Fibroblast of skin of abdomen (primary cell): ENCODE measurements around the gene DBNL.

Experiments
- DNase-seq: peaks from one replicate; pipeline ENCODE4 v3.0.0-alpha.2; 2013

The DBNL gene

DNA sequence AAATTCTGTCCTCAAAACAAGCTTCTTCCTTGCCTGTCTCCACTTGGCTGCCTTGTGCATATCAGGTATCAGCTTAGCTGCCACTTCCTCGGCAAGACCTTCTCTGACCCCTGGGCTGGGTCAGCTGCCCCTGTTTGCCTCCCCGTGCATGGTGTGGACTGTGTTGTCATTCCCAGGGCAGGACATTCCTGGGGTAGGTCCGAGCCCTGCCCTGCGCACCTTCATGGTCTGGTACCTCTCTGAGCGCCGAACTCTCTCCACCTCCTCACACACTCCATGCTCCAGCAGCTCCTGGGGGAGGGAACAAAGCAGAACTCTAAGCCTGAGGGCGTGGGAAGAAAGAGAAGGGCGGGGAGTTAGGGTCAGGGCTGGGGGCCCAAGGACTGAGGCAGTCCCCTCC lies 34.0 kb downstream of the DBNL start:
- no peak for DNase-seq

DNA sequence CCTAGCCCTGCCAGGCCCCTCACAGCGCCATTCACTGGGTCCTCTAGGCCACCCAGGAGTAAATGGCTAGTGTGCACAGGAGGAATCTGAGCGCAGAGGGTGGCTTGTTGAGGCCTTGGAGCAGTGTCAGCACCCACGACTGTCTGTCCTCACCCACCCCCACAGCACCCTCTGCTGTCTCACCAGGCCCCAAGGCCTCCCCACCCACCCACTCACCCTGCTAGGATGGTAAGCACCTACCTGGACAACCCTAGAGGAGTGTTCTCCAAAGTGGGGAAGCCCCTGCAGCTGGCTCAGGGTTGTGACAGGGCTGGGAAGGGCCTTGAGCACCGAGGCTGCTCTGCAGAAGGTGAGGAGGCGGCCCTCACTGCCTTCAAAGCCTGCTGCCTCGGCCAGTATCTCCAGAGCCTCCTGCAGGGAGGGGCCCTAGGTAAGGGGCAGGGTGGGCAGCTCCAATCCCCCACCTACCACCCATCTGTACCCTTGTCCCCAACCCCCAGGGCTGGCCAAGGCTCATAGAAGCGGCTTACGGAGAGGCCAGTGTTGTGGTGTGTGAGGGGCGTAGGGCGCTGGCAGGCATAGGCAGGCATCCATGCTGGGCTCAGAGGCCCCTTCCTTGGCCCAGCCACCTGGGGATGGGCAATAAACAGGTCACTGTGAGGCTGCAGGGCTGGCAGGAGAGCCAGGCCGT lies 35.0 kb downstream of the DBNL start:
- no peak for DNase-seq

DNA sequence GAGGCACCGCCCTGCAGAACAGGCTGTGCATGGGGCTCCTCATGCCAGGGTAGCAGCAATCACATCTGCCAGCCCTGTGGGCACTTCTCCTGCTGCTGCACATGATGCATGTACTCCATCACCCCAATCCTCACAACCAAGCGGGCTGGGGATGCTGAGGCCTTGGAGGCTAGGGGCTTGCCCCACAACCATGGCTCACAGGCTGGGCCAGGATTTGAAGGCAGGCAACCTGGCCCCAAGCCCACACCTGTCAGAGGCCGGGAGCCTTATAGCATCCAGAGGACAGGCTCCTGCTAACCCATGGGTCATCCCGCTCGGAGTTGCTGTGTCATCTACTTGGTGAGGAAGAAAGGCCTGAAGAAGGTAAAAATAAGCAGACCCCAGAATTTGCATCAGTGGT lies 35.6 kb downstream of the DBNL start:
- DNase-seq = no peak

DNA sequence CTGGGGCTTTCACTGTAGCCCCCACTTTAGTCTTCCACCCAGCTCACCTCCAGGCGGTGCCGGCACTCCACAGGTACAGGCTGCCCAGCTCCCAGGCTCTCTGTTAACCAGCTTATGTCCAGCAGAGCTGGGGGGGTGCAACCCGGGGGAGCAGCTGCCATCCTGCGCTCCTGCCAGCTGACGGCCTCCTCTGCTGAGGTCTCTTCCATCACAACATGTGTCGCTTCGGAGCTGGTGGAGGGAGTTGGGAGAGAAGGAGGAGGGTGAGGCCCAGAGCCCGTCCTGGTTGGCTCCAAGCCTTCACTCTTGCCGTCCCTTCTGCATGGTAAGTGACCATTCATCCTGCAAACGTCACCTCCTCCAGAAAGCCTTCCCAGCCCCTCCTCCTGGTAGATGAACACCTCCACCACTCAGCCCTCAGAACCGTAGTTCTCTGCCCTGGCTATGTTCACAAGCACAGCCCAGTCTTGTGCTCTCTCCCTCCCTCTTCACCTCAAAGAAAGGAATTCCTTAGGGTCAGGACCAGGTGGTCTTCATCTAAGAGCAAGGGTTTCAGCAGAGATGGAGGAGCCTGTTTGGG lies 36.3 kb downstream of the DBNL start:
- no peak for DNase-seq

DNA sequence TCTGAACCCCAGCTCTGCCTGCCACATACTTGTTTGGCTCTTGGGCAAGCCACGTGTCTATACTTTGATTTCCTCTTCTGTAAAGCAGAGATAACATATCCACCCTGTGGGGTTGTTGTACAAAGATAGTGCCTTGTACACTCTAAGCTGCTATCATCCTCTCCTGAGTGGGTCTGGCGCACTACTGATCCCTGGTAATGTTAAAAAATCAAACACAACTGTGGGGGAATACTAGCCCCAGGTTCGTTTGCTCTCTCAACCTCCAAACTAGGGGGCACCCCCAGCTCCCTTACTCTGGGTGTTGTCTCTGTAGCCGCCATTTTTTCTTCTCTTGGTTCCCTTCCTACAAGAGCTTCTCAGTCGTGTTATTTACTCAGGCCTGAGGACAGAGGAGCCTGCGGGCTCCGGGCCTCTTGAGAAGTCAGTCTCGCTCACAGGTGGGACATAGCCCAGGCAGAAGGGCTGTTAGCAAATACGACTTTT lies 36.8 kb downstream of the DBNL start:
- no peak for DNase-seq

DNA sequence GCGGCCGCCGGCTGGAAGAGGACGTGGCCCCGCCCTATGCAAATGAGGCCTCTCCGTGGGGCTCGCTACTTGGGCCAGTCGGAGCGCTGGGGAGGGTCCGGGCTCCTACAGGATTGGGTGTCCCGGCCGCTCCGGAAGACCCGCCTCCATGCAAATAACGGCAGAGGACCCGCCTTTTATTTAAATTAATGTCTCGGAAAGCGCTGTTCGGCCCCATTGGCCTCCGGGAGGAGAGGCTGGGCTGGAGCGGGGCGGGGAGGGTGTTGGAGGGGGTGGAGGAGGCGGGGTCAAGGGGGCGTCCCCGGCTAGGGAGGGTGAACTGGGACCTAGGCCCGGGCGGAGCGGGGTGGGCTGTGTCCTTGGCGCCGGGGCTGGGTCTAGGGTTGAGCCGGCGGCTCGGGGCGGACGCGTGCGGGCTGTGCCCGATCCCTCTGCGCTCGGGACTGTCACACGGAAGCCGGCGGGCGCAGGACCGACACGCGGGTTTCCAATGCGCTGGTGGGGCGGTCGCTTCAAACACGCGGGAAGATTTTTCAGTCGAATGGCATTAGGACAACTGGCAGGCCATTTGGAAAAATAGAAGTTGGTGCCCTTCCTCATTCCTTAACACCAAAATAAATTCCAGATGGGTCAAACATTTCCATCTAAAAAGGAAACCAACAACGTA lies 38.2 kb downstream of the DBNL start:
- DNase-seq = peak; percentile 100

DNA sequence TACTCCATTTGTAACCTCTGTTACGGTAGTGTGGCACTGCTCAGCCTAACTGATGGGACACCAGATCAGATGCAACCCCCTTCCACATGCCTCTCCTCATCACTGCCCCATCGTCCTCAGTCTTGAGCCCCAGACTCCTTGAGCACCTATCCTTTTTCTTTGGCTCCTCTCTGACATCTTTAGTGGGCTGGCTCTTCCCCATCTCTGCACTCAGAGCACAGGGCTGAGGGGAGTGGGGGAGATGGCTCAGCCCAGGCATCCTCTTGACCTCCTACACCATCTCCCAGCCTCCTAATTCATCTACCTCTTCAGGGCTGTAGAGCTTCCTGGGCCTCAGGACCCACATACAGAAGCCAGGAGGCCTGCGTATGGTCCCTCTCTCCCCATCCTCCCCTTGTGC lies 39.3 kb downstream of the DBNL start:
- DNase-seq = no peak

DNA sequence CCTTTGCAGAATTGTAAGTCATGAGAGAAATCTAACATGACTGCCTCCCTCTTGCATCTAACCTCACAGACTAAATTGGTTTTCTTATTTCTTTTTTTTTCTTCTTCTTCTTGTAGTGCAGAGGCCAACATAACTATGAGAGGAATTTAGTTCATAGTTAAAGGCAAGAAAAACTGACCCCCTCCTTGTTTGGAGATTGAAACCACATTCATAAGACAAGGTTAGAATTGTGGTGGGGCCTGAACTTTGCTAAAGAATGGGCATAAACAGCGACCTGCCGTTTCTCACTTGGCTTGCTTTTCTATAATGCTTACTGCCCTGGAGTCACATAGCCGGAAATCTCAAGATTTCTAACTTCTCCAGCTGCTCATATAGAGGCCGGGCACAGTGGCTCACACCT lies 40.2 kb downstream of the DBNL start:
- DNase-seq = peak; percentile 41

DNA sequence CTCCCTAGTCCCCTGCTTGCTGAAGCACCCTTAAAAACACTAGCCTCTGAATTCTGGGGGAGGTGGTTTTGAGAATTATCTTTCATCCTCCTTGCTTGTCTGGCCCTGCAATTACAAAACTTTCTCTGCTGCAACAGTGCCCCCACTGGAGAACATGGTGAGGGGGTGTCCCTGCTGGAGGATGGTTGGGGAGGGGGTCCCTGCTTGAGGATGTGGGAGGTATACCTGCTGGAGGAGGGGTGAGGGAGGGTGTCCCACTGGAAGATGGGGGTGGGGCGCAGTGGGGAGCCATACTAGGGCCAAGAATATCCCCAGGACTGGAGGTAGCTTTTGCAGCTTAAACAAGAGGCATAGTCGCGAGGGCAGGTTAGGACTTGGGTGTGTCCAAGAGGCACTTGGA lies 41.0 kb downstream of the DBNL start:
- DNase-seq = no peak

DNA sequence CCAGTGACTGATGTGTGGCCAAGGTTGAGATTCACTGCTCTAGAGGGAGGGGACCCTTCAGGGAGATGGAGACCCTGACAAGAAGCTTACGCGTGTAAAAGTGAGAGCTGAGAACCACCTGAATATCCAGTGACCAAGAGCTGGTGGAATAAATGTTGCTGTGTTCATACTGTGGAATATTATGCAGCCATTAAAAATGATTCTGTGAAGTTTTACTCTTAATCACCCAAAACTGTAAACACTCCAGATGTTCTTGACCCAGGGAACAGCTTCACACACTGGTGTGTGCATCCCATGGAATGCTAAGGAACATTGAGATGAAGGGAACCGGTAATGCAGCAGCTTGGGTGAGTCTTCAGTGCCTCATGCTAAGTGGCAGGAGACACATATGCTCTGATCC lies 42.1 kb downstream of the DBNL start:
- no peak for DNase-seq

DNA sequence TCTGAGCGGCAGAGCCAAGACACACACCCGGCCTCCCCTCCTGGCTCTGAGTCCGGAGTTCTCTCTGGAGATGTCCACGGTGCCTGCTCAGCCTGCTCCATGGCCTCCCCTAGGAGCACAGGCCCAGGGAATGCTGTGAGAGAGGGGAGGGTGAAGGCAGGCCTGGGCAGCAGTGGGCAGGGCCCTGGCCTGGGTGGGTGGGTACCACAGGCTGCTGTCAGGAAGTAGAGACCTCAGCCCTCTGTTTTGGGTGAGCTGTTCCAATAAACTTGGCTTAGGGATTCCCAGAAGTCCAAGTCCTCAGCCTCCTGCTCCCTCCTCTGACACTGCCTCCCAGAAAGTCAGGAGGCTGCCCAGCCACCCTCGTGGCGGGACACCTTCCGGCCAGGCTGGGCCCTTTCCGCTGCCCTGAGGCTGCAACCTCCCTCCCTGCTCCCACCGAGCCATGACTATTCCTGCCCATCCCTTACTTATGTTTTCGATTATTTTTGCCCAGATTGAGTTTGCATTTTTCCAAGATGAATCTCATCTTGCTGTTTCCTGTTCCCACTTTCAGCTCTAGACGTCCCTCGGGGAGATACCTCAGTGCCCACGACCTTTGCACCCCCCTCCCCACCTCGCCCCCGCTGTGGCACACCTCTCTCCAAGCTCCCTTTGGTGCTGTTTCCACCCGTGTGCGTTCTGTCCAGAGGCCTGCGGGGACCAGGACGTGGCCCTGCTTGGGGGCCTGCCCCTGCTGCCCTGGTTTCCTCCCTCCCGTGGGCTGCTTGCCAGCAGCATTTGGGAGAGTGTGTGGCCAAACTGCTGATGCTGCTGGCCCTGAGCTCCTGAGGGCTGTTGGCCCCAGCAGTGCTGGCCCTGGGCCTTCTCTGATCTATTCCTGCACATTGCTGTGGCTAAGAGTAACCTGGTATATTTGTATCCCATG lies 43.7 kb downstream of the DBNL start:
- DNase-seq = peak; percentile 92

DNA sequence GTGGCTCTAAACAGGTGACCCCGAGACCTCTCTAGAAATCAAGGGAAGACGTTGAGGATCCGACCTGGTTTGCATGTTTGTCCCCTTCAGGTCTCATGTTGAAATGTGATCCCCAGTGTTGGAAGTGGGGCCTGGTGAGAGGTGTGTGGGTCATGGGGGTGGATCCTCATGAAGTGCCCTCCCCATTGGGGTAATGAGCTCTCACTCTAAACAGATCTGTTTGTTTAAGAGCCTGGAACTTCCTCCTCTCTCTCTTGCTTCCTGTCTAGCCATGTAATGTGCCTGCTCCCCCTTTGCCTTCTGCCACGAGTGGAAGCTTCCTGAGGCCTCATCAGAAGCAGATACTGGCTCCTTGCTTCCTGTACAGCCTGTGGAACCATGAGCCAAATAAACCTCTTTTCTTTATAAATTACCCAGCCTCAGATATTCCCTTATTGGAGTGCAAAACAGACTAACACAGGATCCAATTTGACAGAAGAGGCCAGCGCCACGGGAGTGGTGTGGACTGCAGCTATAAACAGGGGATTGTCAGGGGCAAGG lies 48.7 kb downstream of the DBNL start:
- DNase-seq = no peak

DNA sequence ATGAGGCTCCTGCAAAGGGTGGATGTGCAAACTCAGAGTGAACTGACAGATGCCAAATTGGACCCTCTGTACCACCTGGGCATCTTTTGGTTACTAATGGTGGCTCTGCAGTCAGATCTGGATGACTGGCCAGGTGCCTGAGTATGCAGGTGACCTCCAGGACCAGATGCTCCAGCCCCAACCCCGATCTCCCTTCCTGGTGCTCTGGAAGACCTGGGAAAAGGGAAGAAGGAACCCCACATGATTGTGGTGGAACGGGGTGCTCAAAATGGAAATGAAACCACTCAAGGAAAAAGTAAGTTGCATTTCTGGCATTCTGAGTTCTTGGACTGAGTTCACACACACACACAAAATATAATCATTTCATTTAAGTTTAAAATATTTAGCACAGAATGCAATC lies 49.9 kb downstream of the DBNL start:
- DNase-seq = no peak

DNA sequence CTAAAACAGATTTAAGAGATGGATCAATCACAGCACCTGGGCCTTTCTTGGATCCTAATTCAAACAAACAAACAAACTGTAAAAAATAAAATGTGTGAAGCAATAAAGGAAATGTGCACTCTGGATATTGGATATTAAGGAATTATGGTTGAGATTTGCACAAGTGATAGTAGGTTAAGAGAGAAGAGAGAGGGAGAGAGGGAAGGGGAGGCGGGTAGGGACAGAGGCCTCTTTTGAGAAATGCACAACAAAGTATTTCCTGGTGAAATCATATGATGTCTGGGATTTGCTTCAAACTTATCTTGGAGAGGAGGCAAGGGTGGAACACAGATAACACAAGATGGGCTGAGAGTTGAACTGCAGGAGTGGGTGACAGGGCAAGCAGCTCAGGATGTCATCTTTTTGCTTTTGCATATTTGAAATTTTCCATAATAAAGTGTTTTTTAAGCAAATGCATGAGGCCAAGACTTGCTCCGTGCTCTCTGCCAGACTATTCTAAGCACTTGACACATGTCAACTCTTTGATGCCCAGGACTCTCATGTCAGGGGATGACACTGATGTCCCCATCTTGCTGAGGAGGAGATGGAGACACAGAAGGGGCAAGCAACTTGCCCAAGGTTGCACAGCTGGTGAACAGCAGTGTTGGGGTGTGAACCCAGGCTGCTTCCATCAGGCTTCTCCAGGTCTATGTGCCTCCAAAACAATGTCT lies 50.5 kb downstream of the DBNL start:
- no peak for DNase-seq

DNA sequence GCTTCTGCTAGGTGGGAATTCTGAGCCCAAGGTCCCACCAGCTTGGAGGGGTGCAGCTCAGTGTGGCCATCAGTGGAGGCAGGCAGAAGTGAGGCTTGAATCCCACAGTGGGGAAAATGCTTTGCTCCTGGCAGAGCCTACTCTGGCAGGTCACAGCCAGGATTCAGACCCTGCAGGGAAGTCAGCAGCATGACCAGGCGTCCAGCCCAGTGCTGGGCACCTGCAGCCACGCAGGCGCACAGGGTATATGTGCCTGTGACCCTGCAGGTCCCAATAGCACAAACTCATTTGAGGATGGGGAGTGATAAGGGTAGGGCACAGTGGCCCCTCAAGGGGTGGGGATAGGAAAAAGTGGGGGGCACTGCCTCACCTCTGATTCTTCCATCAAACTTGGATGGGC lies 51.3 kb downstream of the DBNL start:
- DNase-seq = no peak

DNA sequence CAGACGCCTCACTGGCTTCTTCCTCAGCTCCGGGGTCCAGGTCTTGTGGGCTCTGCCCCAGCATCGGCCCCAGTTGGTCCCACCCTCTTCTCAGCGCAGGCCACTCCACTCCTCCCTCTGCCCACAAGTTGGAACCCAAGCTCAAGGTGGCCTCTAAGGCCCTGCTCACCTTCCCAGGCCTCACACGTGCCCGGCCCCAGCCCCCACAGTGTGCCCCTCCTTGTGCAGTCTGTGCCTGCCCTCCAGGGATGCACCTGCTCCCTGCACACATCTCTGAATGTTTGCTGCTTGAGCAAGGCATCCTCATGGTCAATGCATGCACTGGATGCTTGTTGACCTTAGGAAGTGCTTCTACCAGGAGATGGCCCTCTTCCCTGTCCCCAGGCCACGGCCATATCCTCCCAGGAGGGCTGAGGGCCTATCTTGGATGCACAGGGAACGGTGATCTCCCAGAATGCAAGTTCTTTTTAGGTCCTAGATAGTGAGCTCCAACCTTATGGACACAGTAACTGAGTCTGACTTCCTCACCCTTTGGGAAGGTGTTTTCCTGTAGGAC lies 51.9 kb downstream of the DBNL start:
- DNase-seq = no peak

DNA sequence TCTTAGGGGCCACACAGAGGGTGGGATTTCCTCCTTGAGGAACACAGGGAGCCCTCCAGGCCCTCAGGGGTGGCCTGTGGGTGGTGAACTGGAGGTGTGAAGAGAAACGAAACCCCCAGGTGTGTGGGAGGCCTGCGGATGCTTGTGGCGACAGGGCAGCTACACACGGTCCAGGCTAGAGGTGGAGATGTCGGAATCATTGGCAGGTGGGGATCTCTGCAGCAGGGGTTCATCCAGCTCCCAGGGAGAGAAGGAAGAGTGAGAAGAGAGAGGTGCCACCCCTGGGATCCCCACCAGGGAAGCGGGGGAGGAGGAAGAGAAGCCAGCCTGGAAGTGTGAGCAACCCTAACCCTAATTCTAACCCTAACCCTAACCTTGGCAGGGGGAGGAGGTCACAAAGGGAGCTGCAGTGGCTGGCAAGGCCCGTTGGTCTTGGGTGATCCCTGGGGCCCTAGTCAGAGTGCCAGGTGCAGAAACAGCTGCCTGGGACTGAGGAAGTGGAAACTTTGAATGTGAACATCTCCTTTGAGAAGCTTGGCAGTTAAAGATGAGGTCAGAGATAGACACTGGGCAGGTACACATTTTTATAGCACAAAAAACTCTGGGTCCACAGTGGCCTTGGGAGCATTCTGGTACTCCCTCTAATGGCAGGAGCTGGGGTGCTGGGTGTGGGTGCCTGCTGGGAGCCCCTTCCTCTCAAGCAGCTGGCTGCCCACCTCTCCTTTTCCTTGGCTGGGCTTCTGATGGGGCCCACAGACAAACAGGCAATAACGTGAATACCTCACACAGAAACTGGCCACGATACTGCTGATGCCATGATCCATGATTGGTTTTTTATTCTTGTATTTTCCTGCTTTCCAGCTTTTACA lies 52.8 kb downstream of the DBNL start:
- DNase-seq = no peak

DNA sequence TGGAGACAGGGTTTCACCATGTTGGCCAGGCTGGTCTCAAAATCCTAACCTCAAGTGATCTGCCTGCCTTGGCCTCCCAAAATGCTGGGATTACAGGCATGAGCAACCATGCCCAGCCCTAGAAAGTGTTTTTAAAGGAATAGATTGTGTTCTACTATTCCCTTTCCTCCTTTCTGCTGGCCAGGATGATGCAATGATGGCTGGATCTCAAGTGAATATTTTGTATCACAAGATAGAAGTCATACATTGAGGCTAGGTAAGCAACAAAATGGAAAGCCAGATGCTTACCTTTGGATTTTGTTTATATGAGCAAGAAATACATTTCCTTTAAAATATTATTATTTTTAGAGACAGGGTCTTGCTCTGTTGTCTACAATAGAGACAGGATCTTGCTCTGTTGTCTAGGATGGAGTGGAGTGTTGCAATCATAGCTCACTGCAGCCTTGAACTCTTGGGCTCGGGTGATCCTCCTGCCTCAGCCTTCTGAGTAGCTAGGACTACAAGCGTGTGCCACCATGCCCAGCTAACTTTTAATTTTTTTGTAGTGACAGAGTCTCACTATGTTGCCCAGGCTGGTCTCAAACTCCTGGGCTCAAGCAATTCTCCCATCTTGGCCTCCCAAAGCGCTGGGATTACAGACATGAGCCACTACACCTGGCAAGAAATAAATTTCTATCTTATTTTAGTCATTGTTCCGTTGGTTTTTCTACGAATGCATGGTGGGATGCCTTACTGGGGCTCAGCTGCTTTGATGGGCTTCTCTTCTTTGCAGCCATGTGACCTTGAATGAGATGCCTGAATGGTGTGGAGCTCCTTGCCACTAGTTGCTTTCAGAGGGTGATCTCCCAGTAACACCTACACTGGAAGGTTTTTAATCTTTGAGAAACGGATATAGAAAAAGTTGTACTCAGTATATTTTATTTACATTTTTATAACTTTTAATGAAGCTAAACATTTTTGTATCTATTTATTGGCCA lies 53.9 kb downstream of the DBNL start:
- DNase-seq = no peak

DNA sequence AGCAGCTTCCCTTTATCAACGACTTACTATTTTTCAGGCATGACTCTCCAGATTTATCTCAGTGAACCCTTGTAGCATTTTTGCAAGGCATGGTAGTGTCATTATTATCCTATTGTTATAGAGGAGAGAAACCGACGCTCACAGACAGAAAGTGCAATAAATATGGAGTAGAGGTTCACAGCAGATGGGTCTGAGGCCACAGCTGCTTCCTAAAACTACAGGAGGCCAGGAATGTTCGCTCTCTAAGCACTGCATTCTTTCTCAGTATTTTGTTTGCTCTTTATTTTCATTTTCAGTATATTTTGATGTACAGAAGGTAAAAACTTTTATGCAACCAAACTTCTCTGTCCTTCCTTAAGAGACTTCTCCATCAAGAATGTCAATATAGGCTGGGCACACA lies 55.2 kb downstream of the DBNL start:
- DNase-seq = no peak
